NCI-H2227 (cell line): ENCODE measurements around the gene CAMK2B.
A peak's percentile ranks its signal among the peaks of the same experiment; 100 is the strongest.
"Not testable (repeated sequence)": the region's sequence is repeated elsewhere in the genome, so short reads cannot be mapped to it uniquely, and the experiment has no call there.

Source experiments
- DNase-seq: peaks from one replicate; lab custom pipeline; 2025; ENCODE audit not compliant: unreplicated experiment; lab: John Stamatoyannopoulos, UW

CAMK2B gene

DNA sequence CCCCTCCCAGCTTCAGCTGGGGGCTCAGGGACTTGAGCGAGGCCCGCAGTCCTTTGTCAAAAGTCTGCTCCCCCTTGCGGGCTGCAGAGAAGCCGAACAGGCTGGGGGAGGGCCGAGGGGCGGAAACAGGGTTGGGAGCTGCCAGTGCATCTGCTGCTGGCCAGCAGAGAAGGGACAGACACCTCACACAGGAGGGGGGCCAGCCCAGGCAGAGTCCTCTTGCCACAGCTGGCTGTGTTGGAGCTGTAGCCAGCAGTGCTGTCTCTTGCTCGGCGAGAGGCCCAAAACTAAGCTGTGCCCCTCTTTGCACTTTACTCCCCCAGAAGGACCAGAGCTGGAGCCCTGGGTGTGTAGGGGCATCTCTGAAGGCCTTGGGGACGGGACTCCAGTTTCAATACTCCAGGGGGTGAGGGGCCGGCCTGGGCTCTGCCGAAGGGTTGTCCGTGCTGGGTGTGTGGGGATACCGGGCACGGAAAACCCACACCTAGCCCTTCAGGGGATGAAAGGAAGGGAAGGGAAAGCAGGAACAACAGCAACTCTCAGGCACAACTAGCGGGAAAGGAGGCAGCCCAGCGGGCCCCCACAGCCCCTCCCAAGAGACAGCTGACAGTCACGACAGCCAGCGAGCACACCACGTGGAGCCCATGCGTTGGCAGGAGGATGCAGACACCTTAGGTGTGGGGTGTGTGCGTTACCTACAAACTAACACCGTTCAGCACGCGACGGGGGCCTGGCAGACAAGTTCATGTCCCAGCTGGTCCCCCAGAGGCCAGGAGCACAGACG lies 106.8 kb downstream of the CAMK2B start:
- no peak for DNase-seq

DNA sequence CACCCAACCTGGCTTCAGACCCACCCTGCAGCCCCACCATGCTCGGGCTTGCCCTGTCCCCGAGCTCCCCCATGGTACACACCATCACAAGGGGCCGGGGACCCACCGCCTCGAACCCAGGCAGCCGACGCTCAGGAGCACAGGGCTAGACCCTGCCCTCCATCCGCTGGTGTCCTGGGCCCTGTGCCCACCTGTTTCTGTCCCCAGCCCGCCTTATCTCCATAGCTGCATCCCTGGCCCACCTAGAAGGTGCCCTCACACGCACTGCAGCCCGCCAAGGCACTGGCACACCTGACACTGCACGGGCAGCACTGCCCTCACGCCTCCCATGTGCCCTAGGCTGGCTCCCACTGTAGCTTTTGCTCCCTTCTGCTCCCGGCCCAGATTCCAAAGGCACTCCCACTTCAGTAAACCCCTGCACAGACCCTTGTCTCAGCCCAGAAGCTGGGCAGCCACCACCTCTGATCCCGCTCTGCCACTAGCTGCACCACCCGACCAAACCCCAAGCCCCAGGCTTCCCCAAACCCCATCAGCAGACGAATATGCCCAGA lies 107.5 kb downstream of the CAMK2B start:
- no peak for DNase-seq

DNA sequence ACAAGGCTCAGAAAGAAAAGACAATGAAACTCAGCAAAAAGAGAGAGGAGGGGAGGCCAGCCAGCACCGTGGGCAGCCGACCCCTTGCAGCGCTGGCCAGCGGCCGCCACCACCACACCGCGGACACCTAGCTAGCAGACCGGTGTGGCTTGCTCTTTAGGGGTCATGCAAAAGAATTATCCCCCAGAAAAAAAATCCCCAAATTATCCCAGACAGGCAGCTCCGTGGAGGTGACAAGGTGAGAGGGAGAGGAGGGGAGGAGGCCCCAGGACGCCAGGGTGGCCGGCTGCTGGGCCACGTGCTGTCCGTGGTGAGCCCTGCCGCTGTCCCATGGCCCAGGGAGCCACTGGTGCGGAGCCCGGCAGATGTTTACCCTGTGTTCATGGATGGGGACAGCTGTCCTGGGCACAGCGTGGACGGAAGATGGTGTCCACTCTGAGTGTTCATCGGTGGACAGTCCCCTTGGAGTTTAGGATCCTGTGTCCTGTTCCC lies 108.1 kb downstream of the CAMK2B start:
- DNase-seq: no peak

DNA sequence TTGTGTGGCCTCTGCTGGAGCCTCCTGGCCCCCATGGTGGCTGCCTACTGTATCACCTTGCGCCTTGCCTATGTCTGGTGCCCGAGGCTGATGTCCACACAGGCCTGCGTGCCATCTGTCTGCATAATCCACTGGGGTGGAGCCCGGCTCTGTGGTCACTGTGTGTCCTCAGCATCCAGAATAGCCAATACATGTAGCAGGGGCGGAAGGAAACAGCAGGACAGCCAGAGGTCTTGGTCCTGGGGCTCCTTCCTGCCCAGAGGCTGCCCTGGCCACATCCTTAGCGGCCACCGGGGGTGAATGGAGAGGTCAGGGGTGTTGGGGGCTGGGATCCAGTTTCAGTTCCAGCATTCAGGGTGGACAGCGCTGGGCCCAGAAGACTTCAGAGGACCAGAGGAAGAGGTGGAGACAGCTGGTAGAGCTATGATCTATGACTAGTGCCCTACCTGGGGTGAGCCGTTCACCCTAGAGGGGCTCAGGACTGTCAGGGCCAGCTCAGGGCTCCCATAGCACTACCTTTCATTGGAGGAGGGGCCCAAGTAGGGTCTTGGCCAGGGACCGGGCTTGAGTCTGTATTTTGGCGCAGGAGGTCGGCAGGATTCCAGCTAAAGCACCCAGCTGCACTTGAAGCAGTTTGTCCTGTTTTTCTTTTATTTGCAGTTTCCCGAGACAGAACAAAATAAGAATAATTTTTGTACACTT lies 108.7 kb downstream of the CAMK2B start:
- no peak for DNase-seq

DNA sequence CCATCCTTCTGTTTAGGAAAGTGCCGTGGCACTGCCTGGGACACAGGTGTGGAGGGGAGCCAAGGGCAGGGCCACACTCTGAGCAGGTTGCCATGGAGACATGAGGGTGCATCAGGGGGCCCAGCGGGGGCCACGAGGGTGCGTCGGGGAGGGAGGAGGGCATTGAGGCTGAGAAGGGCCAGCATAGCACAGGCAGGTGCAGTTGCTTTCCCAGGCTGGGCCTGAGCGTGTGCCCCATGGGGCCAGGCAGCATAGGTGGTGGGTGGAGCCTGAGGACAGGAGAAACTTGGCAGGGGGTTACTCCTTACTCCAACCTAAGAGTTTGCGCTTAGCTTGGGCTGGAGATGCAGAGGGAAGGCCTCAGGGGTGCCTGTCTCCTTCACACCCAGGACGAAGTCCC lies 109.4 kb downstream of the CAMK2B start:
- no peak for DNase-seq

DNA sequence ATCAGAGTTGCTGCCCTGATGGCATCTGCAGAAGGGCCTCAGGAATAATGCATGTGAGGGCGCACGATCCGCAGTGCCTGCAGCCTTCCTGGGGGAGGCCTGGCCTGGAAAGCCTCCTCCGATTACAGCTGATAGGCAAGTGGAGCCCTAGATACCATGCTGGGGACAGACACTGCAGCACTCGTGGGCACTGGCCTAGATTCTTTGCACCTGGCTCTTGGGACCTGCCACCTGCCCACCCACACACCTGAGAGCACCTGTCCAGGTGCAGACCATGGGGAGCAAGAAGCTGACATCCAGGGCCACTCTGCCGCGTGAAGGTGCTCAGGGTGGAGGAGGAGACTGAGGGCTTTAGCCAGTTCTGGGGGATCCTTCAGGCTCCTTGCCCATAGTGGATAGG lies 109.9 kb downstream of the CAMK2B start:
- no peak for DNase-seq

DNA sequence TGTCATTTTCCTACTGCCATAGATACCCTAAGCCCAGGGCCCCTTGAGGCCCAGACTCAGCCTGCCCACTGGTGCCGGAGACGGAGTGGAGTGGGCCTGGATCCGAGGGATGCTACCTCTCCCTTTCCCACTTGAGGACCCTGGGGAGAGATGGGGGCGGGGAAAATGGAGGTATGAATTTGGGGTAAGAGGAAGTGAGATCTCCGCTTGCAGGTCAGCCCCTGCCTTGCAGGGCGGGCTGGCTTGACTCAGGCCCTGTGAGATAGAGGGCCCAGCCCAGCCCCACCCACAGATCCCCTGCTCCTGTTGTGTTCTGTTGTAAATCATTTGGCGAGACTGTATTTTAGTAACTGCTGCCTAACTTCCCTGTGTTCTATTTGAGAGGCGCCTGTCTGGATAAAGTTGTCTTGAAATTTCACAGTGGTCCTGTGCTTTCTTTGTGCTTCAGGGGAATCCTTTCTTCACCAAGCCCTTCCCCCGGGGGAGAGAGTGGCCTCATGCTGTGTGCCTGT lies 111.5 kb downstream of the CAMK2B start:
- no peak for DNase-seq

DNA sequence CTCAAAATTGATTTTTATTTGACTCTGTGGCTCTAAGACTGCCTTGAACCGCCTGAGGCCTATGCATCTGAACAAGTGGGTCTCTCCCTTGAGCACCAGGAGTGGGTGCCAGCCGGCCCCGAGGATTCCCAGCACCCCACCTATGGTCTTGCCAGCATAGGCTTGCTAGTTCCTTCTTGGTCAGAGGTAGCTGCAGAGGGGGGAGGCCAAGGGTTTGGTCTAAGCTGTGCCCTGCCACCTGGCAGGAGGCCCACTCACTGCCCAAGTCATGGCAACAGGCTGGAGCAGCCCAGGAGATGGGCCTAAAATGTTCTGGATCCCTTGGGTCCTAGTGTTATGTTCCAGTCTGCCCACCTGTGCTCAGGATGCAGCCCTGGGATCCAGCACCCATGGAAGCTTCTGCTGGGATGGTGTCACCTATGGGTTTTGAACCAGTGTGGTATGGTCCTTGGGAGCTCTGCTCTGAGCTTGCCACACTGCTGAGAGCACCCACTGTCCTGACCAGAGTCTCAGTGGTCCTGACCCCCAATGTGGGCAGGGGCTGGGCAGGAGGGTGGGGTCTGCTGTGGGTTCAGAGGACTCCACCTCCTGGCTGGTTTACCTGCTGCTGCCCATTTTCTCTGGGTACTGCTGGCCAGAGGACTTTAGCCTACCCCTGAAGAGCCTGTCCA lies 112.1 kb downstream of the CAMK2B start:
- DNase-seq: no peak

DNA sequence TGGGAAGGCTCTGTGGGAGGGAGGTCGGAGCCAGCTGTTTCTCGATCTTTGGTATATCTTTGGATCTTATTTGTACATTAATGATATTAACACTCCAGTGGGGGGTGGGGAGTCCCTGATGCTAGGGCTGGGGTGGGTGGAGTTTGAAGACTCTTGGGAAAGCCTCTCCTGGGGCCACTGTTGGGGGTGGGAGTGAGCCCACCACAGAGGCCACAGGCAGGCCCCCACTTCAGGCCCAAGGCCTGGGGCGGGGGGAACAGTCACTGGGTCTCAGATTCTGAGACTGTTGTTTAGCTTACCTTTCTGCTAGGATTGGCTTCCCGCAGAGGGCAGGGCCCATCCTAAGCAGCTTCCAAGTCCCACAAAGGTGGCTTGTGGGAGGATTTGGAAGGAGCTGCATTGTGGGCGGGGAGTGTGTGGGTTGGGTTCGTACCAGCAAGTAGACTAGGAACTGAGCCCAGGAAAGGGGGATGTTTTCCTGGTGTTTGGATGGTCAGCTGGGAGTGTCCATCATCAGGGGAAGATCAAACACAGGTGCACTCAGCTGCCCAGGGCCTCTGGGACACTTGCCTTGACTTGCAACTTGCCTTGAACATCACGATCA lies 112.7 kb downstream of the CAMK2B start:
- DNase-seq: no peak

DNA sequence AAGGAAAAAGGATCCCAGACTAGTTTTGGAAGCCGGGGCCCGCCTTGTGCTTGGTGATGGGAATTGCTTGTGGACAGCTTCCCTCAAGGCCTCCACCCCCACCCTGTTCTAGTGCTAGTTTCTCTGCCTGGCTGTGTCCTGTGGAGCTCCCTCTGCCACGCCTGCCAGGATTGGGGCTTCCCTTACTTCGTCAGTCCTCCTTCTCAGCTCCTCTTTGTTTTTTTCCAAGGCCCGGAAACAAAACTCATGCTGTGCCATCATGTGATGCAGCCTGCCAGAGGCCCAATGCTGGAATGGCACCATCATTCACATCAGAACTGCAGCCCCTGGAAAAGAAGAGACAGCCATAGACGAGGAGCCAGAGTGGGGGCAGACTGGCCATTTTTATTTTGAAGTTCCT lies 113.4 kb downstream of the CAMK2B start:
- DNase-seq: no peak

DNA sequence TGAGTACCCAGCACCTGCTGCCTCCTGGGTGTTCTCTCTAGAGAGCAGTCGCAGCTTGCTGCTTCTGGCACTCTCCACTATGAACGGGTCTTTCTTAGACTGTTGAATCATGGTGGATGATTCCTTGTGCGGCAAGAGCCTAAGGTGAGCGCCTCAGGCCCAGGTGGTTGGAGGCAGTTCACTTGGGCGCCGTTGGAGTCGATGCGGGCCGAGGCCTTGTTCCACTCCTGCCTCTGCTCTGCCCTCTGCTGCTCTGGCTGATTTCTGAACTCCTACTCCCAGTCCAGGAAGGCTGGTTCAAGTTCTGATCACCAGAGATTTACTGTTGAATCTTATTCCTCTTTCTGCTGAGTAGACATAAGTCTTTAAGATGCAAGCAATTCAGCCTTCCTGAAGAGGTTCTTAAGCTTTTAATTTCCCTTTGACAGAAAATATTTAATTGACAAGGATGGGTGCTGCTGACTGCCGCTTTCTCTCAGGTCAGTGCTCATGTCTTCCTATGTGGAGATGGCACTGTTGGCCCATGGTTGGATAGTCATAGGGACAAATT lies 114.2 kb downstream of the CAMK2B start:
- DNase-seq: no peak

DNA sequence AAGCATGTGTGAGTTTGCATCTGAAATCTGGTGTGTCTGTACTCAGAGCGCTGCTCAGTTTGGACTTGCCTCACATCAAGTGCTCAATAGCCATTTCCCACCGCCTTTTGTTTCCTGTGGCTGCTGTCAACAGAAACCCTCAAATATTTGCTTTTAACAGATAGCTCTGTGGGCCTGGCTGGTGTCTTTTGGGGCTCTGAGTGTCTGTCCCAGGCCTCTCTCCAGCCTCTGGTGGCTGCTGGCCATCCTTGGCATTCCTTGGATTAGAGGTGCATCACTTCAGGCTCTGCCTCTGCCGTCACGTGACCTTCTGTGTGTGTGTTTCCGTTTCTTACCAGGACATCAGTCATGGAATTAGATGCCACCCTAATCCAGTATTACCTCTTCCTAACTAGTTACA lies 115.3 kb downstream of the CAMK2B start:
- no peak for DNase-seq

DNA sequence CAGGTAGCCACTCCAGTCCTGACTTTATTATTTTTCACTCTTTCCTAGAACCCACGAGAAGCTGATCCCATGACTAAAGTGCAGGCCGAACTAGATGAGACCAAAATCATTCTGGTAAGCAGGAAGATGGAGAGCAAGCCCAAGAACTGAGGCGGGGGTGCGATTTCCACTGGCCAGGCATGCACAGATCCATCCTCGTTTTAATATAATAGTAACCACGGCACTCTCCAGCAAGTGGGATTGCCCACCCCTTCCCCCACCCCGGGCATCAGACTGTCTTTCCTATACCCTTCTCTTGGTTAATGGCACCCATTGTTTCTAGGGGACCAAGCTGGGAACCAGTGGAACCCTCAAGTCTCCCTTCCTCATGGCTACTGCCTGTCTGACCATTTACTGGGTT lies 117.3 kb downstream of the CAMK2B start:
- DNase-seq: no peak

DNA sequence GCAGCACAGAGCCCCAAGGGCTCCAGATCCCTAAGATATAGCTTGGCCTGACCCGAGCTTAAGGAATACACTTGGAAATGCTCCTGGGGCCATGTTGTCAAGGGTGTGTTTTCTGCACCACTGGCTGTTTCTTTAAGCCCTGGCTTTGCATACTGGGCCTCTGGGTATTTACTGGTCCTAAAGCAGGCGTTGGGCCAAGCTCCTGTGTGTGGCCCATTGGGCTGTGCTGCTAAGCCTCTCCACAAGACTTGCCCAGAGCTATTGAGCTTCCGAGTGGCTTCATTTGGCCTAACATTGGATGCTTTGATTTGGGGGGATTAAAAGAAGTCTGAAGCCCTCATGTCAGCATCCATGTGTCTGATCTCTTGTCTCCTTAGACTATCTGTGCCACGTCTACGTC lies 119.4 kb downstream of the CAMK2B start:
- no peak for DNase-seq

DNA sequence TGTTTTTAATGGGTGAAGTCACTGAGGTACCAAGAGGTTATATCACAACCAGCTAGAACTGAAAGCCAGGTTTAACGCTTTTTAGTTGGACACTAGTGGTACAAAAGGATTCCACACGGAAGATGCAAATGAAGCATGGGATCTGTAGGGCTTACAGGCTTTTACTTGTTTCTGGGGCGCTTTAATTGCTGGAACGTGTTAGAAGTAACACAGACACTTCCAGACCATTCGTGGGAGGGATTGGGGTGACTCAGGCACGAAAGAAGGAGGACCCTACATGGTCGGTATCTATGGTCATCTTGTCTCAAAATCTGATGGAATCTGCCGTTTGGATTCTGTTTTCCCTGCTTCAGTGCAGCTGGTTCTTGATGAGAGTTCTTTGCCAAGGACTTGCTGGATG lies 123.6 kb downstream of the CAMK2B start:
- DNase-seq: no peak

DNA sequence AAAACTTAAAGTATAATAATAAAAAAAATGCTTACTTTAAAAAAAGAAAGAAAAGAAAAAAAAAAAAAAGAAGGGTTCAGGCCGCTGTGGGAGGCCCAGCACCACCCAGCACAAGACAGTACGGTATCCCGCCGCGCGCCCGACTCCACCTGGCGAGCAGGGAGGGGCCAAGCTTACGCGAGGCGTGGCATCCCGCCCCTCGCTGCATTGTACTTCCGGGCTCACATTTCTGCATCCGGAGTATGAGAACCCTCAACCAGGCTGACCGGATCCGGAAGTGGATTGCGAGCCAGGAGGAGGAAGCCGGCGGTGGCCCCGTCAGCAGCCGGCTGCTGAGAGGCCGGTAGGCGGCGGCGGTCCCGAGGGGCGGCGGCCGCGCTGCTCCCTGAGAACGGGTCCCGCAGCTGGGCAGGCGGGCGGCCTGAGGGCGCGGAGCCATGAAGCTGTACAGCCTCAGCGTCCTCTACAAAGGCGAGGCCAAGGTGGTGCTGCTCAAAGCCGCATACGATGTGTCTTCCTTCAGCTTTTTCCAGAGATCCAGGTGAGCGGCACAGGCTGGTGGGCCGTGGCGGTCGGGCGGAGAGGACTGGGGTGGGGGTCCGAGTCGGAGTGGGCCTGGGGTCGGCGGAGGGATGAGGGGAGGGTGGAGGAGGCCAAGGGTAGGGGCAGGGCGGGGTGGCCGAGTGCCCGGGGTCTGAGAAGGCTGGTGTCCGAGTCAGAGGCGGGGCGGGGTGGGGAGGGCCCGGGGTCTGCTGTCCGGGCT lies 124.5 kb downstream of the CAMK2B start, which contains the start of gene YKT6:
YKT6 (plus strand) TSS at position 280 of the 763 bp plus-strand sequence; CDS start at position 438, 158 bp downstream.
- peak; percentile 96 for DNase-seq

DNA sequence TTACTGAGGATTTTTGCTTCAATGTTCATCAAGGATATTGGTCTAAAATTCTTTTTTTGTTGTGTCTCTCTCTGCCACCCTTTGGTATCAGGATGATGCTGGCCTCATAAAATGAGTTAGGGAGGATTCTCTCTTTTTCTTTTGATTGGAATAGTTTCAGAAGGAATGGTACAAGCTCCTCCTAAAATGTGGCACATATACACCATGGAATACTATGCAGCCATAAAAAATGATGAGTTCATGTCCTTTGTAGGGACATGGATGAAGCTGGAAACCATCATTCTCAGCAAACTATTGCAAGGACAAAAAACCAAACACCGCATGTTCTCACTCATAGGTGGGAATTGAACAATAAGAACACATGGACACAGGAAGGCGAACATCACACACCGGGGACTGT lies 125.2 kb downstream of the CAMK2B start:
- not testable (repeated sequence) for DNase-seq

DNA sequence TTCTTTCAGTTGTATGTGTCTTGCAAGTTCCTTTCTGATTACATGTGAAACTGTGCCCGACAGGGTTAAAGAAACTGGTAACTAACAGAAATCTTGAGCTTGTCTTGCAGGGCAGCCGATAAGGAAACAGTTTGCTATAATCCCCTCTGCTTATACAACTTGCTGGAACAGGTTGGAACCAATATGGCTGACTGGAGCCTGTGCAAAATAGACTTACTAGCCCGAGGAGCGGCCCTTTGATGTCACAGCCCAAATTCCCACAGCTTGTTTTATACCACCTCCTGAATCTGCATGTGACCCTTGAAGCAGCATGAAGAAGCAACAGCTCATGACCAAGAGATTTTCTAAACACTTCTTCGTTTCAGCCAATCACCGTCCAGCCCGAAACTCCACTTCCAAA lies 127.9 kb downstream of the CAMK2B start:
- no peak for DNase-seq

DNA sequence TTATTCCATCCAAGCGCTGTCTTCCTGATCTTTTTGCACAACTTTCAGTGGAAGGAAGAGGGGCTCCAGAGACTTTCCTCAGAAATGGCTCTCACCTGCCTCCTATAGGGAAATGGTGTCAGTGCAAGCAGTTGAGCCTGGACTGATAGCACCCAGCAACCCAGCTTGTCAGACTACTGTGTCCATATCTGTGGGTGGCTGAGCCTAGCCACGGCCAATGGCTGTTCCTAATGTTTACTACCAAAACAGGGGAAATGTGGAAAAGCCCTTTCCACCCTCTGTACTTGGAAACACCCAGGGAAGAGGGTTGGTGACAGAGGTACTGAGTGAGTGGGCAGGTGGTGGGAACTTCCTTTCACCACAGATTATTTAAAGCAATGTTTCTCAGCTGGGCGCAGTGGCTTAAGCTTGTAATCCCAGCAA lies 128.9 kb downstream of the CAMK2B start:
- peak; percentile 46 for DNase-seq

DNA sequence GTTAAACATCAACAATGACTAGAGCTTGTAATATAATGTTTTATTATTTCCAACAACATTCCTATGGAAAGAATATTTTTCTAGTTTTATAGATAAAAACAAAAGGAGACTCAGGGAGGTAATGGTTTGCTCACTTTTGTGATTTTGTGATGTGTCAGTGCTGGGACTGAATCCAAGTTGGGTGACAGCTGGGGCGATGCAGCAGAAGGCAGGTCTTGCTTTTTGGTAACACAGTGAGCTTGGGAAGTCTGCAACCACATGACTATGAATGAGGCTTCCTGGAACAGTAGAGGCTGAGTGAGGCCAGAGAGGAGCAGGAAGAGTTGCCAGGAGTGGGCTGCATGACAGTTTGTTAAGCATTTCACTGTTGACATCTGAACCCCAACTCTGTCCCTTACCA lies 129.5 kb downstream of the CAMK2B start:
- DNase-seq: no peak
